ENCODE data around the gene GINS3.
"Not testable (repeated sequence)": the region's sequence is repeated elsewhere in the genome, so short reads cannot be mapped to it uniquely, and the experiment has no call there.

GINS3 gene

DNA sequence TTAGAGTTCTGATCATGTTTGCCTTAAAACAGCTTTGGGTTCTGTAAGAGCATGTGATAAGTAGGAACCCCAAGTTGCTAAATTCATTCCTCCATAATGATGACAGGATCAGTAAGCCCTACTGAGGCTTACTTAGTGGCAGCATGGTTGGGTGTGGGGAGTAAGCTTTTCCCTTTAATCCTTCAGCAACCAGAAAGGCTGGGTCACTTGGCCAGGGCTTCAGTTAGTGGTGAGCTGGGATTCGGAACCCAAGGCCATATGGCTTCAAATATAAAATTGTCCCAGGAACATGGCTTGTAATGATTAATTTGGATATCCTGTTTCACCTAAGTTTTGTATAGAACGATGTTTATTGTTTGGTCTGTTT lies 850 bp downstream of the GINS3 start:
- no peak for DNase-seq

DNA sequence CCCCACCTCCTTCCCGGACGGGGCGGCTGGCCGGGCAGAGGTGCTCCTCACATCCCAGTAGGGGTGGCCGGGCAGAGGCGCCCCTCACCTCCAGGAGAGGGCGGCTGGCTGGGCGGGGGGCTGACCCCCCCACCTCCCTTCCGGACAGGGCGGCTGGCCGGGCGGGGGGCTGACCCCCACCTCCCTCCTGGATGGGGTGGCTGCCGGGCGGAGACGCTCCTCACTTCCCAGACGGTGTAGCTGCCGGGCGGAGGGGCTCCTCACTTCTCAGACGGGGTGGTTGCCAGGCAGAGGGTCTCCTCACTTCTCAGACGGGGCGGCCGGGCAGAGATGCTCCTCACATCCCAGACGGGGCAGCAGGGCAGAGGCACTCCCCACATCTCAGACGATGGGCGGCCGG lies 4.6 kb downstream of the GINS3 start:
- not testable (repeated sequence) for DNase-seq

DNA sequence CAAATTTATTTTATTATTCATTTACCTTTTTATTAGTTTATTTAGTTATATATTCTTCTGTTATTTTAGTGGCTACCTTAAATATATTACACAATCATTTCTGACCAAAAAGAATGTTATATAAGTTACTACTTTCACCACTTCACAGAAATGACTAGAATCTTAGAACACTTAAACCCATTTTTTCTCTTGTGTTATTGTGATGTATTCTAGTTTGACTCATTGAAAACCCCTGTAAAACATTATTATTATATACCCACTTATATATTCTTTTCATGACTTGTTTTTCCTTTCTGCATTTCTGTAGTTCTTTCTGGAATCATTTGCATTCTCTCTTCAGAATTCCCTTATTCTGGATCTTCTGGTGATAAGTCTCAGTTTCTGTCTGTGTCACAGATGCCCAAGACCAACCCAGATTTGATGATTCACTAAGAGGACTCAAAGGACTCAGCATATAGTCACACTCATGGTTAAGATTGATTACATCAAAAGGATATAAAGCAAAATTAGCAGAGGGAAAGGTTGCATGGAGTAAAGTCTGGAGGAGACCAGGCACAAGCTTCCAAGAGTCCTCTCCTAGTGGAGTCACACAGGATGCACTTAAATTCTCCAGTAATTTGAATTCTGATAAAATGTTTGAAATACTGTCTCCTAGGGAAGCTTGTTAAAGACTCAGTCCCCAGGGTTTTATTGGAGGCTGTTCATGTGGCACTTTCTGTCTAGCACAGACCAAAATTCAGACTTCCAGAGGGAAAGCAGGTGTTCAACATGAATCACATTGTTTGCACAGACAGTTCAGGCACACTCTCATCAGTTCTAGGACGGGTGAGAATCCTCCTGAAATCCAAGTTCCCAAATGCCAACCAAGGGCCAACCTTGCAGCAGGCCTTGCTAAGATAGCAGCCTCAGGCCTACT lies 7.7 kb downstream of the GINS3 start:
- no peak for DNase-seq

DNA sequence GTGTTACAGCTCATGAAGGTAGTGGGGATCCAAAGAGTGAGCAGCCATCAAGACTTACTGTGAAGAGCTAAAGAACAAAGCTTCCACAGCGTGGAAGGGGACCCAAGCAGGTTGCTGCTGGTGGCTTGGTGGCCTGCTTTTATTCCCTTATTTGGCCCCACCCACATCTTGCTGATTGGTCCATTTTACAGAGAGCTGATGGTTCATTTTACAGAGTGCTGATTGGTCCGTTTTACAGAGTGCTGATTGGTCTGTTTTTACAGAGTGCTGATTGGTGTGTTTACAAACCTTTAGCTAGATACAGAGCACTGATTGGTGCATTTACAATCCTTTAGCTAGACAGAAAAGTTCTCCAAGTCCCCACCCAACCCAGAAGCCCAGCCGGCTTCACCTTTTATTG lies 9.0 kb downstream of the GINS3 start:
- not testable (repeated sequence) for DNase-seq

DNA sequence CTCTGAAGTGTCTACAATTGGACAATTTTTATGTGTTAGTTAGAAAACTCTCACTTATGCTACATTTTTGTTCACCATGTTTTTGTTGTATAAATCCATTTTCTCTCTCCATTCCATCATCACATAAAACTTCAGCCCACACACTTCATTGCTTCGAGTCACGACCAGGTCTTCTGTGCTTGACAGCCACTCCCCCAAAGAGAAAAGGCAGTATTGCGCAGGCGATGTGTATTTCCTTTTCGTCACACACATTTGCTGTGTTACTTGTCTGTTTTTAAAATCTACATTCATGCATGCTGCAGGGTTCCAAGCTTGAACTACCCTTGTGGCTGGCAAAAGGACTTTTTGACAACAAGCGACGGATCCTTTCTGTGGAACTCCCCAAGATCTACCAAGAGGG lies 10.5 kb downstream of the GINS3 start:
- peak; percentile 24 for DNase-seq

DNA sequence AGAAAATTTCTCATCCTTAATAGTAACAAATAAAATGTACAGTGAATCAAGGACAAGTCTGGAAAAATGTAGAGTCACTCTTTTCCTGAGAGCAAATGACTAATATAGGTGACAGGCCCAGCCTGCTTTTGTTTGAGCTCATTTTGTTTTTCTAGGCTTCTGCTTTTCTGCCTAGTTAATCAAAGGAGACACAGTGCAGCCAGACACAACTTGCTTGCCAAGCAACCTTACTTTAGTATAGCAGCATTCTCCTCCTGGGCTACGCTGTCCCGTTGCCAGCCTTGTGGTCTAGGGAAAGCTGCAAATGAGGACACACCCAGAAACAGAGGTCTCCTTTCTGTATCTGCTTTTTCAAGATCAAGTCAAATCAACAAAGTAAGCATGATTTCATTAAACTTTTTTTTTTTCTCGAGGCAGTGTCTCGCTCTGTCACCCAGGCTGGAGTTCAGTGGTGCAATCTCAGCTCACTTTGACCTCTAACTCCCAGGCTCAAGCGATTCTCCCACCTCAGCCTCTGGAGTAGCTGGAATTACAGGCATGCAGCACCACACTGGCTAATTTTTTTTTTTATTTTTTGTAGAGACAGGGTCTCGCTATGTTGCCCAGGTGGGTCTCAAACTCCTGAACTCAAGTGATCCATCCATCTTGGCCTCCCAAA lies 17.2 kb downstream of the GINS3 start:
- peak; percentile 17 for DNase-seq

DNA sequence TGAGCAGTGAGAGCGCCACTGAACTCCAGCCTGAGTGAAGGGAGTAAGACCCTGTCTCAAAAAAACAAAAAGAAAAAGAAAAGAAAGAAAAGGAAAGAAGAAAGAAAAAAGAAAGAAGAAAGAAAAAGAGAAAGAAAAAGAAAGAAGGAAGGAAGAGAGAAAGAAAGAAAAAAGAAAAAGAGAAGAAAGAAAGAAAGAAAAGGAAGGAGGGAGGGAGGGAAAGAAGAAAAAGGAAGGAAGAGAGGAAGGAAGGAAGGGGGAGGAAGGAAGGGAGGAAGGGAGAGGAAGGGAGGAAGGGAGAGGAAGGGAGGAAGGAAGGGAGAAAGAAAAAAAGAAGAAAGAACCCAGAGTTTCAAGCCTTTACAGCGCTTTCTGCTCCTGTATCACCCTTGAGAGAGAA lies 19.1 kb downstream of the GINS3 start:
- no peak for DNase-seq

DNA sequence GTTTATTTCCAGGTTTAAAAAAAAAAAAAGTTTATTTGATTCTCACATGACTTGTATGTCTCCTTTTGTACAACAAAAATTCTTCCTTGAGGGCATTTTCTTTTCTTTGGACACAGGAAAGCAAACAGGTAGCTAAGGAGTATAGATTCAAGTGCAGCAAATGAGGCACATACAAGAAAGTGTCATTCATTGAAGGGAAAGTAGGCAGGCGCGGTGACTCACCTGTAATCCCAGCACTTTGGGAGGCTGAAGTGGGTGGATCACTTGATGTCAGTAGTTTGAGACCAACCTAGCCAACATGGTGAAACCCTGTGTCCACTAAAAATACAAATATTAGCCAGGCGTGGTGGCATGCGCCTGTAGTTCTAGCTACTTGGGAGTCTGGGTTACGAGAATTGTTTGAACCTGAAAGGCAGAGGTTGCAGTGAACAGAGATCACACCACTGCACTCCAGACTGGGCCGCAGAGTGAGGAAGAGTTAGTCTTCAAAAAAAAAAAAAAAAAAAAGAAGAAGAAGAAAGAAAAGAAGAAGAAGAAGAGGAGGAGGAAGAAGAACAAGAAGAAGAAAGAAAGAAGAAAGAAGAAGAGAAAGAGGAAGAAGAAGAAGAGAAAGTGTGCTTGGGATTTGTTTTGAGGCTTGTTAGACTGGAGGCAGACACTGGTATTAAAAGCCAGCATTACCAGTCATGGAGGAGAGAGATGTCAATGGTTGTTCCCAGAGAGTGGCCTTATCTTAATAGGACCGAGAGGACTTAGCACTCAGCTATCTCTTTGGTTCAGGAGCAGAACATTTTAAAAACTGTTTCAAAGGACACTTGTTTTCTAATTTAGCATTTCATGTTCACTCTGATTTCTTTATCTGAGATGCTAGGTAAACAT lies 19.7 kb downstream of the GINS3 start:
- no peak for DNase-seq

DNA sequence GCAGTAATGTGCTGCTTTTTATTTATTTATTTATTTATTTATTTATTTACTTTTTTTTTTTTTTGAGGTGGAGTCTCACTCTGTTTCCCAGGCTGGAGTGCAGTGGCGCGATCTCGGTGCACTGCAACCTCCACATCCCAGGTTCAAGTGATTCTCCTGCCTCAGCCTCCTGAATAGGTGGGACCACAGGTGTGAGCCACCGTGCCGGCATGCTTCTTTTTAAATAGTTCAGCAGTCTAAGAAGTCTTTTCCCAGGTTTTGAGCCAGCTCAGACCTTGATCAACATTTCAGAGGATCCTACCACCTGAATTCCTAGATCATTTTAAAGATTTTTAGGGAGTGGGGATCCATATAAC lies 20.3 kb downstream of the GINS3 start:
- not testable (repeated sequence) for DNase-seq

DNA sequence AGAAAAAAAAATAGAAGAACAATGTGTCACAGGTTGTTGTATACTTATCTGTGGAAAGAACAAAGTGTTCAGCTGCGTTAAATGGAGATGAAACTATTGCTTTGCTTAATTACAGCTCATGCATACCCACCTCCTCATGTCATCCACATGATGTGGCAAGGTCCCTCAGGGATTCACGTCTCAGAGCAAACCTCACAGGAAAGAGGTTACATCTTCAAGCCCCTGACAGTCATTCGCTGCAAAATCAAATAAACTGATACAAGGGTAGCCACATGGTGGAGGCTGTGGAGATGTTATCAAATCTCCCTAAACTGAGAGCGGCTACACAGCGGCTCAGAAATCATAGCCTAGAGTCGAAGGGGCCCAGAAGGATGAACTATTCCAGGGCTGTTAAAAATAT lies 21.1 kb downstream of the GINS3 start:
- DNase-seq: no peak

DNA sequence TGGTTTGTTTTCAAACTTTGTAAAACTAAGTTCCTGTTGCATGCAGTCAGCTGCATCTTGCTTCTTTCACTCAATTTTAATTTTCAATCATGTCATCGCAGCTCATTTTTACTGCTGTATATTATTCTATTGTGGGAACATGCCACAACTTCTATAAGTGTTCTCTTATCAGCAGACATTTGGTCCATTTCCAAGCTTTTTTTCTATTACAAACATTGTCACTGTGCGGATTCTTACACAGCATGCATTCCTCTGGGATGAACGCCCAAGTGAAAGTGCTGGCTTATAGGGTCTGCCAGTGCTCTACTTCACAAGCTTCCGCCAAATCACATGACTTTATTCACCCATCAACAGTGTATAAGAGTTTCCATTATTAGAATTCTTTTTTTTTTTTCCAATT lies 22.7 kb downstream of the GINS3 start:
- no peak for DNase-seq

DNA sequence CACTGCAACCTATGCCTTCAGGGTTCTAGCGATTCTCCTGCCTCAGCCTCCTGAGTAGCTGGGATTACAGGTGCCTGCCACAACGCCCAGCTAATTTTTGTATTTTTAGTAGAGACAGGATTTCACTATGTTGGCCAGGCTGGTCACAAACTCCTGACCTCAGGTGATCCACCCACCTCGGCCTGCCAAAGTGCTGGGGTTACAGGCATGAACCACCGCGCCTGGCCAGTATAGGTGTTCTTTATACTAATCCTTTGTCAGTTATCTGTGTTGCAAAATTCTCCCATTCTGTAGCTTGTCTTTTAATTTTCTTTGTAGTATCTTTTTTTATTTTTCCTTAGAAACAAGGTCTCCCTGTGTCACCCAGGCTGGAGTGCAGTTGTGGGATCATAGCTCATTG lies 23.7 kb downstream of the GINS3 start:
- DNase-seq: not testable (repeated sequence)

DNA sequence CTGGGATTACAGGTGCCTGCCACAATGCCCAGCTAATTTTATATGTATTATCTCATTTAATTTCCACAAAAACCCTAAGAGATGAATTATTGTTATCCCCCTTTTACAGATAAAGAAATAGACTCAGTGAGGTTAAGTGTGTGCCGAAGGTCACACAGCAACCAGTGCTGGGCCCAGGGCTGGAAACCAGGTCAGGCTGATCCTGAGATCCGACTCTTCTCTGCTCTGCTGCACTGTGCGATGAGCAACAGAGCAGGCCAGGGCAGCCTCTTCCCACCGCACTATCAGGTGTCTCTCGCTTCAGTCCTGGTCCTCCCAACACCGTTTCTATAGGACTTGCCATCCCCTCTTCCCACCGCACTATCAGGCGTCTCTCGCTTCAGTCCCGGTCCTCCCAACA lies 24.8 kb downstream of the GINS3 start:
- DNase-seq: no peak

DNA sequence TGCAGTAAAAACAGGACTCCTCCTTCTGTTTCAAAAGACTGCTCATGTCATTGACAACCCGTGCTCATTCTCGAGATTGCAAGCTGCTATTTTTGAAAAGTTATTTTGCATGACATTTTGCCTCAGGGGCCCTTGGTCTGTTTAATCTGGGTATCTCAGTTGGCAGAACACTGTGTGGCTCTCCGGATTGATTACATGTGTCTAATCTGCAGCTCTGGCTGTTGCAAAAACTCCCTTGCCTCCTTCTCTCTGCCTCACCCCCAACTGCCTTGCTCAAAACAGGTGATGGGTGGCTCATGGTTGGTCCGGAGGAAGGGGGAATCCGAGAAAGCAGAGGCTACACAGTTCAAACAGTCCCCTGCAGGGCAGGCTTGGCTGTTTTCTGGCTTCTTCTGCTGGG lies 25.3 kb downstream of the GINS3 start:
- no peak for DNase-seq

DNA sequence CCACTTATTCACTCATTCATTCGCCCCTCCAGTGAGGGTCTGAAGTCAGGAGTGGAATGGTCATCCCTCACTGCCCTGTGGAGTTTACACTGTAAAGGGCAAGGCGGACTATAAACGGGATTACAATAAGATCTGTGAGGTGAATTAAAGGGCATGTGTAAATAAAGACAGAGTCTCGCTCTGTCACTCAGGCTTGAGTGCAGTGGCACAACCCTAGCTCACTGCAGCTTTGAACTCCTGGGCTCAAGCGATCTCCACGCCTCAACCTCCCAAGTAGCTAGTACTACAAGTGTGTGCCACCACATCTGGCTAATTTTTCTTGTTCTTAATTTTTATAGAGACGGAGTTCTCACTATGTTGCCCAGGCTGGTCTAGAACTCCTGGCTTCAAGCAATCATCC lies 25.8 kb downstream of the GINS3 start:
- DNase-seq: no peak

DNA sequence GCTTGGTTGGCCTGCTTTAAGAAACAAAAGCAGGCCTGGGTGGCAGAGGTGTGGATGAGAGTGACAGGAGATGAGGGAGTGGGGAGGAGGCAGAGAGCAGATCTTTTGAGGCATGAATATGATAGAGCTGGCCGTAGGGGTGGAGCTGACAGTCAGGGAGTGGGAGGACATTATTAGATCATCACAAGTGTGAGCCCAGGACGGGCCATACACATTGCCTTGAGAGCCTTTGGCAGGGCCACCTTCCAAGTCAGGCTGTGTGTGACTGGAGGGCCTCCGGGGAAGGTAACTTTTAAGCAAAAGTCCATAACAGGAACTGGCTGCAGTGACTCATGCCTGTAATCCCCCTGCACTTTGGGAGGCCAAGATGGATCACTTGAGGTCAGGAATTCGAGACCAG lies 26.3 kb downstream of the GINS3 start:
- peak; percentile 42 for DNase-seq

DNA sequence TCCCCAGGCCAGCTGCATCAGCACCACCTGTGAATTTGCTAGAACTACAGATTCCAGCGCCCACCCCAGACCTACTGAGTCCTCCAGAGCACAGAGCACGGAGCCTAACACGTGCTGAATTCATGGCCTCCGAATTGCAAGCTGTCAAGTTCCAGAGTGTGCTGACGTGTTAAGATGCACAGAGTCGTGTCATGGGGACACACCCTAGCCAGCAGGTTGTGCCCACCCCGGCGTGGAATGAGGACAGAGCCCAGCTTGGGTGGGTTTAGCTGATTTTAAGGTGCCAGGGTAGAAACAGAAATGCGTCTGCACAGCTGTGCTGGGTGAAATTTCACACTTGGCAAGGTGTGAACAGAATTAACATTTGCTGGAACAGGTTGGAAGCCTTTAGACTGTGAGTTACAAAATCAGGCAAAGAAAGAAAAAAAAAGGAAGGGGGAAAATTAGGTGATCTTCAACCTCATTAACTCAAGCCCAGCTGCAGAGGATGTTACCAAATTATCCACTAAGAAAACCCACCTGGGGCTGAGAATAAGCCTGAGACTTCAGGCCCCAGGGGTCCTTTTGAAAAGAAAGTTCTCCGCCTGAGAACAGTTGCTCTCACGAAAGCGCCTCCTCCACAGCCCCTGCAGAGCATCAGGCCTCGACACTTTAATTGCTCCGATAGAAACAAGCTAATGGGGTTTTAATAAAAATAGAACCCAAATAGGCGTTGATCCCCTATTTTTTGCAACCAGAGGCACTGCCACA lies 27.1 kb downstream of the GINS3 start:
- DNase-seq: no peak

DNA sequence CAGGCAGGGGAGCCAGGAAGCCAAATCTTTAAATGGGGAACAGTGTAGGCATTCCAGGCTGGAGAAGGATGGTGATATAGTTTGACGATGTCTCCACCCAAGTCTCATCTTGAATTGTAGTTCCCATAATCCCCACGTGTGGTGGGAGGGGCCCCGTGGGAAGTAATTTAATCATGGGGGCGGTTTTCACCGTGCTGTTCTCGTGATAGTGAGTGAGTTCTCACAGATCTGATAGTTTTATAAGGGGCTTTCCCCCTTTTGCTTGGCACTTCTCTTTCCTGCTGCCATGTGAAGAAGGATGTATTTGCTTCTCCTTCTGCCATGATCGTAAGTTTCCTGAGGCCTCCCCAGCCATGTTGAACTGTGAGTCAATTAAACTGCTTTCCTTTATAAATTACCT lies 28.8 kb downstream of the GINS3 start:
- peak; percentile 24 for DNase-seq

DNA sequence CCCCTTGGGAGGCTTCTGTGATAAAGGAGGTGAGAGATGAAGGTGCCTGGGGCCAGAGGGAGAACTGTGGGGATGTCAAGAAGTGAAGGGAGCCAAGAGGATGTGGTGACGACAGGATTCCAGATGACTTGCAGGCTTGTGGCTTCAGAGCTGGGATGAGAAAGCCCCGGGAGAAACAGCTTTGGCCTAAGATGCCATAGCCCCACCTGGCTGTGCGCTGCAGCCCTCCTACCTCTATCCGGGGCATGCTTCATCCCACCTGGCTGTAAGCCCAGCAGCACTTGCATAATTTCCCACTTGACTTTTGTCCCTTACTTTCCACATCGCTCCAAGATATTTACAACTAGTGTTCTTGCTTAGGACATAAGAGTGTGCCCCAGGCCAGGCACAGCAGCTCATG lies 29.3 kb downstream of the GINS3 start:
- DNase-seq: peak; percentile 72

DNA sequence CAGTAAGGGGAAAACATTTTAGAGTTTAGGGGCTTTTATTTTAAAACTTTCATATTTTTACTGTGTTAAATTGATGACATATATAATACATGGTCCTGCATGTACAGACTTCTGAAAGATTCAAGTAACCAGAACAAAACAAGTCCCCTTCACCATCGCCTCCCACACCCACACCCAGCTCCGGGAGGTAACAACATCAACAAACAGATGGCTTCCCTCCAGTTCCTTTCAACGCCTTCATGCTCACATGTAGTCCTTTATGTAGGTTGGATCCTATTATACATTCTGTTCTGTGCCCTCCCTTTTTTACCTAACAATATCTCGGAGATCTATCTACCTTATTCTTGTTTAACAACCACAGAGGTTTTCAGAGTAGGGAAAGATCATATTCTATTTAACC lies 30.5 kb downstream of the GINS3 start:
- DNase-seq: no peak

DNA sequence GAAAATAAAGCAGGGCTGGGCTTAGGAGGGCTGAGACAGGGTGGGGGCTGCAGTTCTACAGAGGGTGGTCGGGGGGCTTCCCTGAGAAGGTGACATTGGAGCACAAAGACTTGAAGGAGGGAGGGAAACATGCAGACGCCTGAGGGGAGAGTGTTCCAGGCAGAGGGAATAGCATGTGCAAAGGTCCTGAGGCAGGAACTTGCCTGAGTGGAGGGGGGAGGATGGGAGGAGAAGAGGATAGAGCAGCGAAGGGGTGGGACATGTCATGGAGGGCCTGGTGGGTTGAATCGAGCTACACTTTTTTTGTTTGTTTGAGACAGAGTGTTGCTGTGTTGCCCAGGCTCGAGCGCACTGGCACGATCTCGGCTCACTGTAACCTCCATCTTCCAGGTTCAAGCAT lies 33.0 kb downstream of the GINS3 start:
- no peak for DNase-seq

DNA sequence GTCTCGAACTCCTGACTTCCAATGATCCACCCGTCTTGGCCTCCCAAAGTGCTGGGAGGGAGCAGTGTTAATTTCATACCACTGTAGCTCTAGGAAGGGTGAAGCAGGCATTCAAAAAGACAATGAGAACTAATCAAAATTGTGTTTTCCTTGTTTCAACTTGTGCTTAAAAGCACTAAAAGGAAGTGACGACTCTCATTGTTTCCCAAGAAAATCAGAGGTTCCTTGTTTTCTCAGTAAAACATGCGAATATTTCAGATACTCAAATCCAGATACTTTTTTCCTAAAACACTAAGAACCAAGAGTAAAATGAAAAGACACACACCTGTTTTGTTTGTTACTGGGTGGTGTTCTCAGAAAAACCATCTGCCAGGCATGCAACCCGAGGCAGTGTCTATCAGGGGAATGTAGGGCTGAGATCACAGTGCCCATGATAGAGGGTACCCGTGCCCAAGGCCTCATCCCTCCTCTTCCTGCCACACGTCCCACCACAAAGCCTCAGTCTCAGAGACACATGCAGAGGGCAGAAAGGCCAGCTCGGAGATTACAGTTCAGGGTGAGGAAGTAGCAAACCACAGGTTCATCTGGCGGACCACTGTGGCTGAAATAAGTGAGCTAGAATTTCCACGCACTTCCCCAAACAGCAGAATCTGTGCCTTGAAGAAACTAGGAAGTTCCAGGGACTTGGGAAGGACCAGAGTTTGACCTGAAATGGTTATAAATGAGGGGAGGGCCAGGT lies 33.7 kb downstream of the GINS3 start:
- DNase-seq: no peak

Measured in NCI-H226 (cell line).